Neural cell (in vitro differentiated cells): ENCODE measurements around the gene NOL9. TPM values are rescaled to one million over a fixed set of nuclear protein-coding genes. Genes with fewer than 3 reads are reported as not detected.

Experiments used
- H2AFZ ChIP-seq: fragments of 200-600, 300-800 bp; sonication (generic), shearing (Covaris generic); 2 replicates; pipeline ENCODE4 v1.6.0; 2014; ENCODE audit warnings: low read depth, mild to moderate bottlenecking, antibody characterized with exemption, low read length, moderate library complexity
- H3F3A ChIP-seq: fragments of 200-600 bp; shearing (Covaris generic); 2 replicates; pipeline ENCODE4 v1.6.1; 2016; ENCODE audit warnings: mild to moderate bottlenecking, moderate library complexity, mixed read lengths, antibody characterized with exemption, low read length; ENCODE audit not compliant: insufficient read depth, poor library complexity, severe bottlenecking
- H3K27ac ChIP-seq: fragments of 200-600, 300-800 bp; sonication (generic), shearing (Covaris generic); 2 replicates; pipeline ENCODE4 v1.5.1; 2014; ENCODE audit warnings: mild to moderate bottlenecking, low read length, moderate library complexity
- H3K27me3 ChIP-seq: fragments of 300-800, 200-600 bp; sonication (generic), shearing (Covaris generic); 2 replicates; pipeline ENCODE4 v1.6.0; 2014; ENCODE audit warnings: mild to moderate bottlenecking, low read depth, low read length, moderate library complexity; ENCODE audit not compliant: insufficient read depth
- H3K36me3 ChIP-seq: fragments of 300-800, 200-600 bp; sonication (generic), shearing (Covaris generic); 2 replicates; pipeline ENCODE4 v1.5.1; 2014; ENCODE audit warnings: mild to moderate bottlenecking, antibody characterized with exemption, low read length, moderate library complexity; ENCODE audit not compliant: insufficient read depth
- H3K4me2 ChIP-seq: fragments of 300-800, 200-600 bp; sonication (generic), shearing (Covaris generic); 2 replicates; pipeline ENCODE4 v1.6.0; 2014; ENCODE audit warnings: mild to moderate bottlenecking, low read length
- H3K4me3 ChIP-seq: fragments of 300-800, 200-600 bp; sonication (generic), shearing (Covaris generic); 2 replicates; pipeline ENCODE4 v1.5.1; 2014; ENCODE audit warnings: mild to moderate bottlenecking, low read length, moderate library complexity
- H3K79me2 ChIP-seq: fragments of 200-600 bp; shearing (Covaris generic); replicated peaks from 2 replicates; pipeline ENCODE4 v1.6.0; 2014; ENCODE audit warnings: mild to moderate bottlenecking, low read length, moderate library complexity; ENCODE audit not compliant: insufficient read depth
- H3K9ac ChIP-seq: fragments of 300-800, 200-600 bp; sonication (generic), shearing (Covaris generic); 2 replicates; pipeline ENCODE4 v1.6.1; 2016; ENCODE audit warnings: mild to moderate bottlenecking, low read length, mixed read lengths
- H3K9me2 ChIP-seq: fragments of 200-600 bp; shearing (Covaris generic); 2 replicates; pipeline ENCODE4 v1.6.1; 2016; ENCODE audit warnings: mild to moderate bottlenecking, low read length, mixed read lengths; ENCODE audit not compliant: insufficient read depth
- H3K9me3 ChIP-seq: fragments of 200-600, 300-800 bp; sonication (generic), shearing (Covaris generic); 2 replicates; pipeline ENCODE4 v1.6.1; 2016; ENCODE audit warnings: mild to moderate bottlenecking, mixed run types, low read length, moderate library complexity, mixed read lengths
- H4K20me1 ChIP-seq: fragments of 200-600 bp; shearing (Covaris generic); 2 replicates; pipeline ENCODE4 v1.6.1; 2016; ENCODE audit warnings: mild to moderate bottlenecking, mixed run types; ENCODE audit not compliant: insufficient read depth
- CTCF ChIP-seq: fragments of 450-650 bp; IDR thresholded peaks from 2 replicates; pipeline ENCODE4 v1.5.1; 2014; ENCODE audit warnings: antibody characterized with exemption, mild to moderate bottlenecking, moderate library complexity; ENCODE audit not compliant: poor library complexity, severe bottlenecking
- EP300 ChIP-seq: fragments of 450-650 bp; conservative IDR thresholded peaks from 2 replicates; pipeline ENCODE4 v1.6.1; 2014; ENCODE audit warnings: antibody characterized with exemption, mild to moderate bottlenecking, moderate library complexity; ENCODE audit not compliant: poor library complexity, severe bottlenecking
- EZH2 ChIP-seq: fragments of 200-600, 300-800 bp; shearing (Covaris generic), sonication (generic); IDR thresholded peaks from 2 replicates; pipeline ENCODE4 v1.6.1; 2014; ENCODE audit warnings: antibody characterized with exemption, low read length, borderline replicate concordance, mild to moderate bottlenecking; ENCODE audit not compliant: insufficient read depth, poor library complexity, severe bottlenecking
- MXI1 ChIP-seq: fragments of 450-650 bp; conservative IDR thresholded peaks from 2 replicates; pipeline ENCODE4 v1.6.1; 2014; ENCODE audit warnings: antibody characterized with exemption, mild to moderate bottlenecking; ENCODE audit not compliant: poor library complexity, severe bottlenecking
- POLR2AphosphoS5 ChIP-seq: IDR thresholded peaks from 2 replicates; pipeline ENCODE4 v1.6.1; 2012
- RAD21 ChIP-seq: fragments of 450-650 bp; conservative IDR thresholded peaks from 2 replicates; pipeline ENCODE4 v1.6.1; 2014; ENCODE audit warnings: antibody characterized with exemption, mild to moderate bottlenecking, moderate library complexity
- REST ChIP-seq: IDR thresholded peaks from 2 replicates; pipeline ENCODE4 v1.6.1; 2012; ENCODE audit warnings: borderline replicate concordance
- SMC3 ChIP-seq: fragments of 450-650 bp; conservative IDR thresholded peaks from 2 replicates; pipeline ENCODE4 v1.6.1; 2014; ENCODE audit warnings: antibody characterized with exemption, mild to moderate bottlenecking, moderate library complexity; ENCODE audit not compliant: poor library complexity
- TAF1 ChIP-seq: IDR thresholded peaks from 2 replicates; pipeline ENCODE4 v1.6.1; 2012; ENCODE audit warnings: low read depth
- polyA plus RNA-seq: library from polyadenylated mRNA; depleted of rRNA; stranded (reverse); fragments of >200 nt; gene quantifications from 2 replicates; pipeline ENCODE4 v1.2.3, GENCODE V29; 2014

NOL9 gene
- polyA plus RNA-seq, 1 donor from 2014 or later = 30.7 TPM

DNA sequence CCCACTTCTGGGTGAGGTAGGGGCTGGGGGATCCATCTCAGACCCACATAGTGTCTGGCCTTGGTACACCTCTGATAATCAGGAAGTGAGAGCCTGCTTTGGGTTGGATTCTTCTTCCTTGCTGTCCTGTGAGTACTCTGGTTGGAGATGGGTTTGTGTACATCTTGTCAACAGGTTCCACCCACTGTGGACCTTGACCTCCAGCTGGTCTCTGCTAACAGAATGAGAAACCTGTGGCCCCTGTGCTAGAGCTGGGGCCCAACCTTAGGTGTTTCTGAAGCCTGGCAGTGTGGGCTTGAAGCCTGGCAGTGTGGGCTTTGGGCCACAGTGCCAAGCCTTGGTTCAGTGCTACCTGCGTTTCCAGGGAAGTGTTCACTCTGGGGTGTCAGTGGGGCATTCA lies 28.1 kb upstream of the NOL9 start:
- Histone ChIP-seq H2AFZ (no peak overlapping the region), H3K9ac (no peak overlapping the region), H3K4me2 (no peak overlapping the region), H3K27me3 (no peaks in the 10 kb centered on the region), H4K20me1 (no peaks in the 10 kb centered on the region), H3K4me3 (peak overlapping the region; percentile 97), H3F3A (no peaks in the 10 kb centered on the region), H3K9me3 (no peaks in the 10 kb centered on the region), H3K27ac (no peak overlapping the region), H3K36me3 (no peaks in the 10 kb centered on the region), H3K79me2 (peaks cover 17% of the 10 kb centered on the region), H3K9me2 (no peaks in the 10 kb centered on the region)
- TF ChIP-seq MXI1 = no peak
- TF ChIP-seq EZH2 = no peak
- TF ChIP-seq REST = no peak
- no peak for TF ChIP-seq POLR2AphosphoS5
- TF ChIP-seq EP300 = no peak
- TF ChIP-seq CTCF = no peak
- no peak for TF ChIP-seq TAF1

DNA sequence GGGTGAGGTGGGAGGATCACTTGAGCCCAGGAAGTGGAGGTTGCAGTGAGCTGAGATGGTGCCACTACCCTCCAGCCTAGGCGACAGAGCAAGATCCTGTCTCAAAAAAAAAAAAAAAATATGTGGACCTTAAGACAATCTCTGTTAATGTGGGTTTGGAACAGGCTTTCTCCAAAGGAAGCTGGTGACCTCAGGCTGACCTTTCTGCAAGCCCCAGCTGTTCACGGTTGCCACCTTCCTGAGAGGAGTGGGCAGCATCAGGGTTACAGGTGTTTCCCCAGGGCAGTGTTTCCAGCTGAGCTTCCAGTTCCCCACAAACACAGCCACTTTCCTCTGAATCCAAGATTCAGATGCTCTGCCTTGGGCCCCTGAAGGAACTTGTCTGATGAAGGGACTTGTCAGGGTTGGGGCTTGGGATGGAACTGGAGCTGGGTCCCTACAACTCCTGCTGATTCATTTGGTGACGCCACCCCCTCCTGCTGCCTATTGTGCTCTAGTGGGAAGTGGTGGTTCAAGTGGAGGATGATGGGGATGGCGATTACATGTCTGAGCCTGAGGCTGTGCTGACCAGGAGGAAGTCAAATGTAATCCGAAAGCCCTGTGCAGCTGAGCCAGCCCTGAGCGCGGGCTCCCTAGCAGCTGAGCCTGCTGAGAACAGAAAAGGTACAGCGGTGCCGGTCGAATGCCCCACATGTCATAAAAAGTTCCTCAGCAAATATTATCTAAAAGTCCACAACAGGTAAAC lies 27.4 kb upstream of the NOL9 start:
- no peak for TF ChIP-seq MXI1
- TF ChIP-seq RAD21 = no peak
- no peak for TF ChIP-seq CTCF
- no peak for TF ChIP-seq SMC3
- TF ChIP-seq EZH2 = no peak
- TF ChIP-seq POLR2AphosphoS5 = no peak
- no peak for TF ChIP-seq TAF1
- TF ChIP-seq REST = no peak
- no peak for TF ChIP-seq EP300
- Histone ChIP-seq H4K20me1 (no peaks in the 10 kb centered on the region), H3K4me3 (peak overlapping the region; percentile 97), H3K79me2 (peaks cover 17% of the 10 kb centered on the region), H3K36me3 (no peaks in the 10 kb centered on the region), H3F3A (no peaks in the 10 kb centered on the region), H3K27me3 (no peaks in the 10 kb centered on the region), H2AFZ (no peak overlapping the region), H3K9ac (no peak overlapping the region), H3K4me2 (peak overlapping the region; percentile 25), H3K9me3 (no peaks in the 10 kb centered on the region), H3K9me2 (no peaks in the 10 kb centered on the region), H3K27ac (no peak overlapping the region)
